Measurements from ENCODE around the gene IL15RA. TPM values are rescaled to one million over a fixed set of nuclear protein-coding genes. Genes with fewer than 3 reads are reported as not detected.

IL15RA gene
- total RNA-seq, 1 experiment from 2014 or later, result 11.0 TPM

DNA sequence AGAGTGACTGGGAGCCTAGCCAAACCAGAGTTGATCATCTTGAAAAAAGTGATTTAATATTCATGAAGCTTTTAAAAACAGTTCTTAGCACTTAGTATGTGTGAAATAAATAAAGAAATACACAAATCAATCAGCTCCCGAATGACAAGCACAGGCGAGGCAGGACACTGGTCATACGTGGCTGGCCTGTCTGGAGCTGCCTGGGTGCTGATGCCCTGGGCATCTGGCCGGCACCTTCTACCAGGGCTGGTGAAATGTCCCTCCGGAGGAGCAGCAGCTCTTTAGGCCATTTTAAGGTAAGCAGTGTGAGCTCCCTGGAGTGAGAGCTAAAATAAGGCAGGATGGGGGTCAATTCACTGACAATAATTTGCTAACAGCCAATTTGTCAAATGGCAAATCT lies 23.7 kb downstream of the IL15RA start:
- no TSS peak for BruUV-seq (replicated peaks)
- POLR2A ChIA-PET, result no interaction called here

DNA sequence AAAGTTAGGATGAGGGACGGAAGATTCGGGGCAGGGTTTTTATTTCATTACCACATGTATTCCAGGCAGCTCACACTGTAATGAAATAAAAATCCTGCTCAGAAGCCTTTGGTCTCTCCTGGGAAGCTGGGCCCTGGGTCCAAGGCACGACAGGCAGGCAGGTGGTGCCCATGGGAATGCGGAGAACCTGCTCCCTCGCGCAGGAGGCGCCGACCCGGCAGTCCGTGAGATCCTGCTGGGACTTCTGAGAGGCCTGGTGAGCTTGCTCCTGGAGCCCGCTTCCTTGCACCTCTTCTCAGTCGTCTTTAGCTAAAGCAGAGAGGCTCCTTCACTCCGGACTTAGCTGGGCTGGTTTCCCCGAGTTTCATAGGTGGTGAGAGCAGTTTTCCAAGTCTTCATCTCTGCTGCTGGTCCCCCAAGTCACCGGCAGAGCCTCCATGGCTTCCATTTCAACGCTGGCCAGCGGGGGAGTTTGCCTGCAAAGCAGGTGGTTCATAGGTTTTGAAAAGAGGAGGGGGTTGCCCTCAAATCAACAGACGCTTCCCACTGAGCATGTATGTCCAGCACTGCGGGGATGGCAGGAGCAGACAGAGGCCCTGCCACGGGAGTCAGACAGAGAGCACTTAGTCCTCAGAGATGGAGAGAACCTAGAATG lies 24.5 kb downstream of the IL15RA start:
- in situ Hi-C loops (cut with HindIII; ENCODE audit: low pct_unique_long_range_greater_than_20kb, low sequenced_read_pairs), result no loop called here
- Histone ChIP-seq H3K27me3 (ENCODE audit: control insufficient read depth, insufficient read depth, low read length) (no peaks in the 10 kb centered on the region), H3K4me1 (ENCODE audit: control insufficient read depth, insufficient read depth, low read length) (no peaks in the 10 kb centered on the region), H3K27ac (ENCODE audit: low read length) (no peak overlapping the region), H3K36me3 (ENCODE audit: control insufficient read depth, insufficient read depth, low read length) (peaks cover 2% of the 10 kb centered on the region; the same call in 1 of the 2 replicates), H3K4me3 (ENCODE audit: low read depth in 2 of 2, low read length in 2 of 2) (no peak overlapping the region), H3K9me3 (ENCODE audit: control insufficient read depth, insufficient read depth, low read depth, low read length) (no peaks in the 10 kb centered on the region)
- TF ChIP-seq, protein P1, sequence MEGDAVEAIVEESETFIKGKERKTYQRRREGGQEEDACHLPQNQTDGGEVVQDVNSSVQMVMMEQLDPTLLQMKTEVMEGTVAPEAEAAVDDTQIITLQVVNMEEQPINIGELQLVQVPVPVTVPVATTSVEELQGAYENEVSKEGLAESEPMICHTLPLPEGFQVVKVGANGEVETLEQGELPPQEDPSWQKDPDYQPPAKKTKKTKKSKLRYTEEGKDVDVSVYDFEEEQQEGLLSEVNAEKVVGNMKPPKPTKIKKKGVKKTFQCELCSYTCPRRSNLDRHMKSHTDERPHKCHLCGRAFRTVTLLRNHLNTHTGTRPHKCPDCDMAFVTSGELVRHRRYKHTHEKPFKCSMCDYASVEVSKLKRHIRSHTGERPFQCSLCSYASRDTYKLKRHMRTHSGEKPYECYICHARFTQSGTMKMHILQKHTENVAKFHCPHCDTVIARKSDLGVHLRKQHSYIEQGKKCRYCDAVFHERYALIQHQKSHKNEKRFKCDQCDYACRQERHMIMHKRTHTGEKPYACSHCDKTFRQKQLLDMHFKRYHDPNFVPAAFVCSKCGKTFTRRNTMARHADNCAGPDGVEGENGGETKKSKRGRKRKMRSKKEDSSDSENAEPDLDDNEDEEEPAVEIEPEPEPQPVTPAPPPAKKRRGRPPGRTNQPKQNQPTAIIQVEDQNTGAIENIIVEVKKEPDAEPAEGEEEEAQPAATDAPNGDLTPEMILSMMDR (IDR thresholded peaks at IDR 0.05), result no peak
- TF ChIP-seq, protein P2, sequence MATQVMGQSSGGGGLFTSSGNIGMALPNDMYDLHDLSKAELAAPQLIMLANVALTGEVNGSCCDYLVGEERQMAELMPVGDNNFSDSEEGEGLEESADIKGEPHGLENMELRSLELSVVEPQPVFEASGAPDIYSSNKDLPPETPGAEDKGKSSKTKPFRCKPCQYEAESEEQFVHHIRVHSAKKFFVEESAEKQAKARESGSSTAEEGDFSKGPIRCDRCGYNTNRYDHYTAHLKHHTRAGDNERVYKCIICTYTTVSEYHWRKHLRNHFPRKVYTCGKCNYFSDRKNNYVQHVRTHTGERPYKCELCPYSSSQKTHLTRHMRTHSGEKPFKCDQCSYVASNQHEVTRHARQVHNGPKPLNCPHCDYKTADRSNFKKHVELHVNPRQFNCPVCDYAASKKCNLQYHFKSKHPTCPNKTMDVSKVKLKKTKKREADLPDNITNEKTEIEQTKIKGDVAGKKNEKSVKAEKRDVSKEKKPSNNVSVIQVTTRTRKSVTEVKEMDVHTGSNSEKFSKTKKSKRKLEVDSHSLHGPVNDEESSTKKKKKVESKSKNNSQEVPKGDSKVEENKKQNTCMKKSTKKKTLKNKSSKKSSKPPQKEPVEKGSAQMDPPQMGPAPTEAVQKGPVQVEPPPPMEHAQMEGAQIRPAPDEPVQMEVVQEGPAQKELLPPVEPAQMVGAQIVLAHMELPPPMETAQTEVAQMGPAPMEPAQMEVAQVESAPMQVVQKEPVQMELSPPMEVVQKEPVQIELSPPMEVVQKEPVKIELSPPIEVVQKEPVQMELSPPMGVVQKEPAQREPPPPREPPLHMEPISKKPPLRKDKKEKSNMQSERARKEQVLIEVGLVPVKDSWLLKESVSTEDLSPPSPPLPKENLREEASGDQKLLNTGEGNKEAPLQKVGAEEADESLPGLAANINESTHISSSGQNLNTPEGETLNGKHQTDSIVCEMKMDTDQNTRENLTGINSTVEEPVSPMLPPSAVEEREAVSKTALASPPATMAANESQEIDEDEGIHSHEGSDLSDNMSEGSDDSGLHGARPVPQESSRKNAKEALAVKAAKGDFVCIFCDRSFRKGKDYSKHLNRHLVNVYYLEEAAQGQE (IDR thresholded peaks at IDR 0.05; ENCODE audit: insufficient read depth in 1 of 2, low read depth in 2 of 2, low read length in 1 of 2), result no peak
- TF ChIP-seq SIN3A (IDR thresholded peaks at IDR 0.05; ENCODE audit: borderline replicate concordance, insufficient read depth, low read depth, low read length) (no peak), POLR2AphosphoS5 (IDR thresholded peaks at IDR 0.05; ENCODE audit: low read depth, low read length) (no peak), TCF7L2 (IDR thresholded peaks at IDR 0.05; ENCODE audit: low read depth, low read length) (no peak)
- ChIA-PET POLR2A (no interaction called here), CTCF (no interaction called here)
- DNase-seq (ENCODE audit: low read depth, low spot score), result no peak
- ATAC-seq, result no peak
- intact Hi-C loops (cut with micrococcal nuclease; ENCODE audit: unreplicated experiment), result no loop called here
- no TSS peak for BruUV-seq (replicated peaks)

More for the DNA sequence above, 23.7 kb downstream of the IL15RA start:
- Histone ChIP-seq H3K27ac (ENCODE audit: low read length) (no peak overlapping the region), H3K9me3 (ENCODE audit: control insufficient read depth, insufficient read depth, low read depth, low read length) (no peaks in the 10 kb centered on the region), H3K27me3 (ENCODE audit: control insufficient read depth, insufficient read depth, low read length) (no peaks in the 10 kb centered on the region), H3K4me3 (ENCODE audit: low read depth in 2 of 2, low read length in 2 of 2) (no peak overlapping the region), H3K4me1 (ENCODE audit: control insufficient read depth, insufficient read depth, low read length) (no peaks in the 10 kb centered on the region), H3K36me3 (ENCODE audit: control insufficient read depth, insufficient read depth, low read length) (peaks cover 2% of the 10 kb centered on the region; the same call in 1 of the 2 replicates)
- in situ Hi-C loops (cut with HindIII; ENCODE audit: low pct_unique_long_range_greater_than_20kb, low sequenced_read_pairs) (no loop called here), intact Hi-C loops (cut with micrococcal nuclease; ENCODE audit: unreplicated experiment) (no loop called here)
- no peak for ATAC-seq
- TF ChIP-seq SIN3A (IDR thresholded peaks at IDR 0.05; ENCODE audit: borderline replicate concordance, insufficient read depth, low read depth, low read length), result no peak
- no peak for TF ChIP-seq TCF7L2 (IDR thresholded peaks at IDR 0.05; ENCODE audit: low read depth, low read length)
- TF ChIP-seq POLR2AphosphoS5 (IDR thresholded peaks at IDR 0.05; ENCODE audit: low read depth, low read length), result no peak
- TF ChIP-seq, protein P2 (IDR thresholded peaks at IDR 0.05; ENCODE audit: insufficient read depth in 1 of 2, low read depth in 2 of 2, low read length in 1 of 2), result no peak
- TF ChIP-seq, protein P1 (IDR thresholded peaks at IDR 0.05), result no peak
- no peak for DNase-seq (ENCODE audit: low read depth, low spot score)
- CTCF ChIA-PET, result no interaction called here
